KOPT-K1 (cell line): ENCODE measurements around the gene C1QTNF6.

ENCODE experiments used
- H3K27ac ChIP-seq: fragments of 200-600 bp; sonication (generic); 2 replicates; pipeline ENCODE4 v1.5.1; 2016; ENCODE audit warnings: antibody characterized with exemption, mild to moderate bottlenecking, low read depth, low read length; ENCODE audit not compliant: poor library complexity, severe bottlenecking
- H3K36me3 ChIP-seq: fragments of 200-600 bp; sonication (generic); 2 replicates; pipeline ENCODE4 v1.5.1; 2017; ENCODE audit warnings: antibody characterized with exemption, mild to moderate bottlenecking, low read length, moderate library complexity; ENCODE audit not compliant: insufficient read depth
- H3K9me3 ChIP-seq: fragments of 200-600 bp; sonication (generic); 2 replicates; pipeline ENCODE4 v1.5.1; 2017; ENCODE audit warnings: antibody characterized with exemption, low read length, mild to moderate bottlenecking; ENCODE audit not compliant: insufficient read depth, poor library complexity, severe bottlenecking

Gene C1QTNF6

DNA sequence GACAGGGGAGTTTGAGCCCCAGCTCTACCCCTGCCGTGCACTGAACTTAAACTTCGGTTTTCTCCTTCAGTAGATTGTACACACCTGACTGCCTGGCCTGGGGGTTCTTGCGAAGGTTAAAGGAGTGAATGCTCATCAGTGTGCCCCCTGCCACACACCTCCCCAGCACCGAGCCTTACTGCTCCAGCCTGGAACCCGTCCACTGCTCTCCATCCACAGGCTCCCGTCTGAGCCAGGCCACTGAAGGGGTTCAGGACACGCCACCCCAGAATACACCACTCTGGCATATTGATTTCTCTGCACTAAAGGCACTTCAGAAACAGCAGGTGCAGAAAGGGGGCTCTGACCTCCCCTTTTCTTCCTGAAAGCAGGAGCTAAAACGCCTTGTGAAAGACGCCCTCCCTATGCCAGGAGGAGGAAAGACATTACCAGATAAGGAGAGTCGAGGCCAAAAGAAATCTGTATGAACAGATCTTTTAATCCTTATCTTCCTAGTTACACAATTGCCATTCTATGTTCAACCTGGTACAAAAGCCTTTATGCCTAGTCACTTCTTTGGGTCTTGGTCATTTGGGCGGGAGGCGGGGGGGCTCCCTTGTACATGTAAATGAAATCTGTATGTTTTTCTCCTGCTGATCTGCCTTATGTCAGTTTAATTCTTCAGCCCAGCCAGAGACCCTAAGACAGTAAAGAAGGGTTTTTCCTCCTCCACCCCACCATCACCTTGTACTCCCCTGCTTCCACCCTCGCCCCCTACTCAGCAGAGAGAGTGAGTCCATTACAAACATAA lies 26.1 kb upstream of the C1QTNF6 start:
- Histone ChIP-seq H3K9me3 (no peaks in the 10 kb centered on the region), H3K27ac (no peak overlapping the region), H3K36me3 (no peaks in the 10 kb centered on the region)

DNA sequence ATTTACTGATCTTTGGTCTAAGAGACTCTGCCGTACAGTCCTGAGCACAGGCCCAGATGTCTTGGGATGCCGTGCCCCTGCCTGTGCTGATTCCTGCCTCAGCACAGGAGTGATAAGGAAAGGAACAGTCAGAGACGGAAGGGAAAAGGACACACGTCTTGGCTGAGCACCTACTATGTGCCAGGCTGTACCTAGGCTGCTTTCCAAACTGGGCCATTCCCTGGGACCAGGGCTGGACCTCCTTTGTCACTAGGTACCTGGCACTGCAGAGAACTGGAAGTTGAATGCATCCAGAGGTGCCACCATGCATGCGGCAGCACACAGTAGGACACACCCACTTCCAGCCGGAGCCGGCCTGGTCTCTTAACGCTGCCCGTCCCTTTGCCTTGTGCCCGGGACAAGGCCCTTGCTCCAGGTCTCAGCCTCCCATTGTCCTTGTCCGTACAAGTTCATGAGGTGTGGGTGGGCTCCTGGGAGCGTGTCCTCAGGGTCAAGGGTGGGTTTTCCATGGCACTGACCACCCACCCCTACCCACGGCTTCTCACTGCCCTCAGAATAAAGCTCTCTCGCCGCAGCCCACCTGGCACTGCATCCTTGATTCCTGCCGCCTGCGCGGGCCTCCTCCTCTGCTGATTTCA lies 25.3 kb upstream of the C1QTNF6 start:
- H3K27ac ChIP-seq, result no peak overlapping the region
- H3K9me3 ChIP-seq, result no peaks in the 10 kb centered on the region
- no peaks in the 10 kb centered on the region for H3K36me3 ChIP-seq

DNA sequence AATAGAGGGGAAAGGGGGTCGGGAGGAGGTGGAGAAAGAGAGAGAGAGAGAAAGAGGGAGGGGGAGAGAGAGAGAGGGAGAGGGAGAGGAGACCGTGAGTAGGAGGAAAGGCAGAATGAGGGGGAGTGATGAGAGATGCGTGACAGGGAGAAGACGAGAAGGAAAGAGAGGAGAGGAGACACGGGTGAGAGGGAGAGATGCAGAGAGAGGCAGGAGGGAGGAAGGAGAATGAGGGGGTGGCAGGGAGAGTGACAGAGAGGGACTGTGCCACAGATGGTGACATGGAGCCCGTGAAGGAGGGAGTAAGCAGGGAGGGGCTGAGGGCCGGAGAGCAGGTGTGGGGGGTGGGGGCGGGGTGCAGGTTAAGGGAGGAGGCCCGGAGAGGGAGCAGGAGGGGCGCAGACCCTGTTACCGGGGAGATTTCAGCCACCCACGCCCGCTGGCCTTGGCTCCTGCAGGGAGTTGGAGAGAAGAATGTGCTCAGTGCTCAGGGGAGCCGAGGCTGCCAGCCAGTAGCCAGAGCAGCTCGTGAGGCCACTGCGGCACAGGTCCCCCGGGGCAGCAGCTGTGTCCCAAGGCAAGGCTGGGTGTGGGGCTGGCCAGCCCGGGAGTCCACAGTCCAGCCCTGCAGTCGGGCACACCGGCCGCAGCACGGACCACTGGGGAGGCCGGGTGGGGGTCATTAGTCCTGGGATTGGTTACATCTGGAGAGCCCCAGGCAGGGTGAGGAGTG lies 24.3 kb upstream of the C1QTNF6 start, which contains the start of gene SSTR3:
Gene SSTR3 (minus strand): TSS at position 304 of the 733 bp plus-strand sequence. CDS start 4,674 bp downstream, outside the sequence.
- Histone ChIP-seq H3K36me3 (no peaks in the 10 kb centered on the region), H3K27ac (no peak within 1 kb of the TSS), H3K9me3 (no peaks in the 10 kb centered on the region)

DNA sequence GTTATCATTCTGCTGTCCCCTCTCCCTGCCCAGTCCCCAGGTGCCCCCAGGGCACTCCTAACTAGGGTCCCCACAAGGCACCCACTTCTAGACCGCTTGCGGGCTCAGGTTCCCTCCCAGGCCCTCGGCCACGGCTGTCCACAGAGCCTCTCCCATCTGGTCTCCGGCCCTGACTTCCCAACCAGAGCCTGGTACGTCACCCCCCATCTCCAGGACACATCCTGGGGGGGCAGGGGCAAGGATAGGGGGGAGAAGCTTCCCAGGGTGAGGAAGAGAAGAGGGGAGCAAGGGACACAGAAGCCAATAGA lies 23.8 kb upstream of the C1QTNF6 start:
- Histone ChIP-seq H3K9me3 (no peaks in the 10 kb centered on the region), H3K27ac (no peak overlapping the region), H3K36me3 (no peaks in the 10 kb centered on the region)

DNA sequence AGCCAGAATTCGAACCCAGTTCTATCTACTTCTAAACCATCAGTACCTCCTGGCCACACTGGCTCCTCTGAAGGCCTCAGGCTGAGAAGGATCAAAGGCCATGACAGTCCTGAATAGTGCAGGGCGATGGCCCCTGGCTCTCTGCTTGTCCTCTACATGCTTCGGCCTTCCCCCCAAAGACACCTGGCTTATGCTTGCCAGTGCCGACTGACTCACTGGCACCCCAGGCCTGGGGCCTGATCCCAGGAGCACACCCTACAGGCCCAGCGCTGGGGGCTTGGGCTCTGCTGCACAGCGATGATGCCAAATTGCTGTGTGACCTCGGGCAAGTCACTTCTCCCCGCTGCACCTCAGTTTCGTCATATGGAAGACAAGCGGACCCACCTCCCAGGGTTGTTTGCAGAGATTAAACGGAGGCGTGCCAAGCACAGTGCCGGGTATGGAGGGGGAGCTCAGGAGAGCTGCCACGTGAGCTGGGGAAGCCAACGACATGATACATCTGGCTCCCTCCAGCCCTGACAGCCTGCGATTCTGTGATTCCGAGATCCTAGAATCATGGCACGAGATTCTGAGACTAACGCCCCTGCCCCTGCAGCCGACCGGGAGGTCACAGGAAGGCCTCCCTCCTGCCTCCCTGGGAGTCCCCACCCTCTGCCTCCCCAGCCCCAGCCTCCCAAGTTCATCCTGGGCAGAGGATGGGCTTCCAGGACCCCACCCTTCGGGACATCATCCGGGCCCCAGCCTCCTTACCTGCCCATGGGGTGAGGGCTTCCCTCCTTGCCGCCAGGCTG lies 23.2 kb upstream of the C1QTNF6 start:
- Histone ChIP-seq H3K27ac (no peak overlapping the region), H3K9me3 (no peaks in the 10 kb centered on the region), H3K36me3 (no peaks in the 10 kb centered on the region)

DNA sequence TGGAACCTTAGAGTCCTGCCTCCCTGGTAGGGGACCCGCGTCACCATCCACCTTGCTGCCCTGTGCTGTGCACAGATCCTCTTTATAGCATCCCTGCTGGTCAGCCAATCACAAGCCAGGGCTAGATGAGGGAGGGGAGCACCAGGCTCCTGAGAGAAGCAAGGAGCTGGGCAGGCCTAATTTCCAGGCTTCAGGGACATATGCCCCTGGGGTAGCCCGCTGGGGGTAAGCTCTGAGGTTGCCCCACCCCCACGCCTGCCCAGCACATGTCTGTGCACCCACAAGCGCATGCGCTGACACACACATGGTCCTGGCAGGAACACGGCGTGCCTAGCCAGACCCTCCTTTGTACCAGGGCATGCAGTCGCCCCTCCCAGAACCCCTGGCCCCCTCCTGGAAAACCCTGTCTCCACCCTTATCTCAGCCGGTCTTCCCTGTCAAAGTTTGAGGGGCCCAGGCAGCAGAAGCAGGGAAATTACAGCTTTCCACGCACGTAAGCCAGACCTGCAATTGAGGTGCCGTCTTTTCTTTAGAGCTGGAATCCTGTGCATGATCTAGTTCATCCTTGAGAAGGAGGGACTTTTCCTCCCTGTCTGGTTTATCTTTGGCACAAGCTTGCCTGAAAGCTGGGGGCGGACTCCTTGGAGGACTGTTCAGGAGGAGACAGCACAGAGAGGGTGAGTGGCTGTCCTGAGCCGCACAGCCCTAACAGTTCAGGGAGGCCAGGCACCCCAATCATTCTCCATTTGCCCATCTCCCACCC lies 22.2 kb upstream of the C1QTNF6 start:
- no peaks in the 10 kb centered on the region for H3K9me3 ChIP-seq
- no peaks in the 10 kb centered on the region for H3K36me3 ChIP-seq
- no peak overlapping the region for H3K27ac ChIP-seq

DNA sequence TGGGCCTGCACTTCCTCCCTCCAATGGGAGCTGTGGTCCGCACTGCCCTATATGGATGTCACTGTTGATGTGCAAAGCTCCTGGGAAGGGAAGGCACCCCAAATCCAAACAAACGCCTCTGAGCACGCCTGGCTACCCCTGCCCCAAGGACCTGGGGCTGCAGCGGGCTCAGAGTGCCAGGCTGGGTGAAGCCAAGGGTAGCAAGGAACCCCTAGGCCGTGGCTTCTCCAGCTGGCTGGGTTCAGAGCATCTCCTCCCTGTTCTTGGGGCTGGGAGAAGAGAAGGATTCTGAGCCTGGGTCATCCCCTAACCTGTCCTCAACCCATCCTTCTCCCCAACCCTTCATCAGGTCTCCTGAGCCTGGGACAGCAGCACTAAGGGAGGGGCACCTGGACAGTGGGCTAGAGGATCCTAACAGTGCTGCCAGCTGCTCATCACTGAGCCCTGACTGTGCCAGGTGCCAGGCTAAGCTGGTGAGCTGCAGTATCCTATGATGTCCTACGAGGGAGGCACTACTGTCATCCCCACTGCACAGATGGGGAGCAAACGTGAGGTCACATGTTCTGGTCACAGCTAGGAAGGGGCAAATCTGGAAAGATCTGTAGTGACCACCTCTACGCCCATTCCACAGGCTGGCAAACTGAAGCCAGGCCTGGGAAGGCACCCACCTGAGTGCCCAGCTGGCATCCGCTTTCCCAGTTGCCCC lies 21.2 kb upstream of the C1QTNF6 start:
- no peaks in the 10 kb centered on the region for H3K9me3 ChIP-seq
- H3K36me3 ChIP-seq, result no peaks in the 10 kb centered on the region
- no peak overlapping the region for H3K27ac ChIP-seq

DNA sequence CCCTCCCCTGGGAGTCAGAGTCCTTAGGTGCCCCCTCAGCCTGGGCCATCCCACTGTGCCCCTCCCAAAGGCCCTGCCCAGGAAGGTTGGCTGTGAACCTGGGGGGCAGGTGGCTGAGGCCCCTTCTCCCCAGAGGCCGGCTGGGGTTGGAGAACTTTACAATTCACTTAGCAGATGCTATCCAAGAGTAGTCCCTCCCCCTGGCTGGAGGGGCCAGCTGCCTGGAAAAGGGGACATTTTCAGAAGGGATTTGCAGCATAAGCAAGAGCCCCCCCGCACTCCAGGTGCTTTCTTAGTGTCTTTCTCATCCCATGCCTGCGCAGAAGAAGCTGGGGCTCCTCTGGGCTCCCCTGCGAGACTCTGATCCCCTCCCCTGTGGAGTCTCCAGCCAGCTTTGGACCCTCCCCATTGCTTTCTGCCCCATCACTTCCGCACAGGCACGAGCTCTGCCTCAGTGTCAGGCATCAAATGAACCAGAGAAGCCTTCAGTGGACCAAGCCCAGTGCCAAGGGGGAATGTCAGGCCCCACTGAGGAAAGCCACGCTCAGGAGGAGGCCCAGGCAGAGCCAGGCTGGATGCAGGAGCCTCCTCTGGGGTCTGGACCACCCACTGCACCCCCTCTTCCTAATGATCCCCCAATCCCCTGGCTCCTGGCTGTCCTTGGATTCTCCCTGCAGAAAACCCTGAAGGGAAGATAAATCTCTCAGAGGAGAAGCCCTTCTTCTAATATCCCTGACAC lies 20.5 kb upstream of the C1QTNF6 start:
- Histone ChIP-seq H3K27ac (no peak overlapping the region), H3K9me3 (no peaks in the 10 kb centered on the region), H3K36me3 (no peaks in the 10 kb centered on the region)

DNA sequence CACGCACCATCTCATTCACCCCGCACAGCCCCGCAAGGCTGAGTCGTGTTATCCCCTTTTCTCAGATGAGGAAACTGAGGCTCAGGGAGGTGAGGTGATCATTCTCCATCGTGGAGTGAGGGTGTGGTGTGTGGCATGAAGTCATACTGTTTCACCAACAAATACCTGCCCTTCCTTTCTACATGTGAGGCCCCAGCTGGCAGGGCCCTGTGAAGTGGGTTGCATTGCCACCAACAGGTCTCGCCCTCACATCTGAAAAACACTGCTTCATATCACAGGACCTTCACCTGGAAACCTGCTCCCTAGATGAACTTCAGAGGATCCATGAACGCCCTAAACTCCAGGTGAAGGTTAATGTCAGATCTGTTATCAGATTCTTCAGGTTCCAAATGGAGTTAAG lies 19.9 kb upstream of the C1QTNF6 start:
- H3K36me3 ChIP-seq, result no peaks in the 10 kb centered on the region
- no peaks in the 10 kb centered on the region for H3K9me3 ChIP-seq
- no peak overlapping the region for H3K27ac ChIP-seq

DNA sequence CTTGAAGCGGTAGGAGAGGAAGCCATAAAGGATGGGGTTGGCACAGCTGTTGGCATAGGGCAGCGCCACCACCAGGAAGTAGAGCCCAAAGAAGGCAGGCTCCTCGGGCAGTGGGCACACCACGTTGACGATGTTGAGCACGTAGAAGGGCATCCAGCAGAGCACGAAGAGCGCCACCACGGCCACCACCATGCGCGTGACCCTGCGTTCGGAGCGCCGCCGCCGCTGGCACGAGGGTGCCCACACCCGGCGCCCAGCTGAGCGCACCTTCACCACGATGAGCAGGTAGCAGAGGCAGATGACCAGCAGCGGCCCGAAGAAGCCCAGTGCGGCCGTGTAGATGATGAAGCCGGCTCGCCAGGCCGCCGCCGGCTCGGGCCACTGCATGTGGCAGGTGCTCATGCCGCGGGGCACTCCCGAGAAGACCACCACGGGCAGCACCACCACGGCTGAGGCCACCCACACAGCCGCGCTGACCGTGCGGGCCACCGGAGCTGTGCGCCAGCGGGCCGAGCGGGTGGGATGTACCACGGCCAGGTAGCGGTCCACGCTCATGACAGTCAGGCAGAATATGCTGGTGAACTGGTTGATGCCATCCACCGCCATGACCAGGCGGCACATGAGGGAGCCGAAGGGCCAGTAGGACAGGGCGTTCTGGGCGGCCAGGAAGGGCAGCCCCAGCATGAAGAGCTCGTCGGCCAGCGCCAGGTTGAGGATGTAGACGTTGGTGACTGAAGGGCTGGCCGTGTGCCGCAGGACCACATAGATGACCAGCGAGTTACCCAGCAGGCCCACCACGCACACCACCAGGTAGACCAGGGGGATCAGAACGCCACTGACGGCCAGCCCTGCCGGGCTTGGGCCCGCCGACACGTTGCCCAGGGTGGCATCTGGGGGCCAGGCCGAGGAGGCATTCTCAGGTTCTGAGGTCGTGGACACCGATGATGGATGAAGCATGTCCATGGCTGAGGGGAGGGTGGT lies 19.1 kb upstream of the C1QTNF6 start:
- H3K36me3 ChIP-seq, result no peaks in the 10 kb centered on the region
- H3K27ac ChIP-seq, result no peak overlapping the region
- H3K9me3 ChIP-seq, result no peaks in the 10 kb centered on the region

DNA sequence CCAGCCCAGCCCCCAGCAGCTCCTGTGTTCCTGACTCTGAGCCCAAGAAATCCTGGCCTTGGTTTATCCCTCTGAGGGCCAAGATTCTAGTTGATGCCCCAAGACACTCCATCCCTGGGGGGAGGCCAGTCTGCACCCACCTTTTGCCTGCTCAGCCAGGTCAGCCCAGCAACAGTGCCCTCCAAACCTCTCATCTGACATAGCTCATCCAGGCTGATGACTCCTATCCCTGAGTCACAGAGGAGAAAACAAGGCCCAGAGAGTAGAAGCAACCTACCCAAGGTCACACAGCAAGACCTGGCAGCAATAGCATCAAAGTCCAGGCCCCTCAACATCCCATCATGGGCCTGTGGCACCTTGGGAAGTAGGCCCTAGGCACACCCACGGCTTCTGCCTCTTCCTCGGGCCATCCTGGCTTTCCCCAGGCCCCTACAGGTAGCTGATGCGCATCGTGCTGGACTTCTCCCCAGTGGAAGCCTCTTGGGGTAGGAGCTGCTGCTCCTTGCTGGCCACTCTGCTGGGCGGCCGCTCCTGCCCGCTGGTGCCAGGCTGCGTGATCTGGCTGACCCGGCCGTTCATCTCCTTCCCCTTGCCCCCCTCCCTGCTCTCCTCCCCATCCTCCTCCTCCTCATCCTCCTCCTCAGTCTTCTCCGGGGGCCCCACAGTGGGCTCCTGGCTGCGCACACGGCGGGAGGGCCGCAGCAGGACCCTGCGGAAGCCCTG lies 18.2 kb upstream of the C1QTNF6 start:
- Histone ChIP-seq H3K9me3 (no peaks in the 10 kb centered on the region), H3K27ac (no peak overlapping the region), H3K36me3 (no peaks in the 10 kb centered on the region)

DNA sequence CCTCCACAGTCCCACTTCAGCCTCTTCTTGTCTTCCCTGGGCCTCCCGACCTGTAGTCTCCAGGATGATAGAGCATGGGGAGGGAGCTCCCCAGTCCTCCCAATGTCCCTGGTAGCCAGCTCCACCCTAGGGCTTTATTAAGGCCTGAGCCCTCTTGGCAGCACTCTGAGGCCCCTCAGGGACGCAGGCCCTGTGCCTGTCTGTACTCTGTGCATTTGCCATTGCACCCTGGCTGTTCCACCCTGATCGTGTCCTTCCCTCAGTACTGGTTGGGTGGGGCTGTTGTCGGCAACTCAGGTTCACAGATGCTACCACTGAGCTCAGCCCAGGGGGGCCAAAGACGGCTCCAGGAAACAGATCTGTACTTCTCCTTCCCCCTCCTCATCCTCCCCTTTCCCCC lies 17.0 kb upstream of the C1QTNF6 start:
- Histone ChIP-seq H3K27ac (no peak overlapping the region), H3K9me3 (no peaks in the 10 kb centered on the region), H3K36me3 (no peaks in the 10 kb centered on the region)
